GM03348 (cell line): ENCODE data around the gene PAEP.
"Not testable (repeated sequence)": the region's sequence is repeated elsewhere in the genome, so short reads cannot be mapped to it uniquely, and the experiment has no call there.

ENCODE experiments used
- DNase-seq: peaks from one replicate; pipeline ENCODE4 v3.0.0; 2012; ENCODE audit warnings: low spot score

PAEP gene

GRCh38 chr9:135526089-135526729 is 35.3 kb upstream of the PAEP start:
- DNase-seq: peak; percentile 3

- peak; percentile 9 for DNase-seq
Measured at GRCh38 chr9:135526730-135527571, 34.6 kb upstream of the PAEP start.

- peak; percentile 4 for DNase-seq
Measured at GRCh38 chr9:135528842-135529435, 32.6 kb upstream of the PAEP start.

- no peak for DNase-seq
Measured at GRCh38 chr9:135530146-135530545, 31.4 kb upstream of the PAEP start.

GRCh38 chr9:135531096-135531495 is 30.5 kb upstream of the PAEP start:
- DNase-seq: peak; percentile 1

GRCh38 chr9:135533113-135533512 is 28.4 kb upstream of the PAEP start:
- DNase-seq: no peak

GRCh38 chr9:135533674-135534073 is 27.9 kb upstream of the PAEP start:
- peak; percentile 3 for DNase-seq

GRCh38 chr9:135534192-135534711 is 27.3 kb upstream of the PAEP start:
- not testable (repeated sequence) for DNase-seq

- not testable (repeated sequence) for DNase-seq
Measured at GRCh38 chr9:135534826-135535225, 26.7 kb upstream of the PAEP start.

GRCh38 chr9:135535631-135536030 is 25.9 kb upstream of the PAEP start:
- not testable (repeated sequence) for DNase-seq

- DNase-seq: peak; percentile 74
Measured at GRCh38 chr9:135536216-135536615, 25.3 kb upstream of the PAEP start.

- not testable (repeated sequence) for DNase-seq
Measured at GRCh38 chr9:135543262-135543894, 18.2 kb upstream of the PAEP start.

GRCh38 chr9:135544981-135545635 is 16.4 kb upstream of the PAEP start:
- DNase-seq: no peak

- not testable (repeated sequence) for DNase-seq
Measured at GRCh38 chr9:135545646-135546176, 15.8 kb upstream of the PAEP start, which contains the start of gene OBP2A. OBP2A (plus strand) TSS chr9:135546126; CDS start chr9:135546181, 55 bp downstream.

GRCh38 chr9:135546792-135547617 is 14.6 kb upstream of the PAEP start:
- not testable (repeated sequence) for DNase-seq

GRCh38 chr9:135547756-135548736 is 13.5 kb upstream of the PAEP start:
- DNase-seq: no peak

GRCh38 chr9:135549478-135550343 is 11.8 kb upstream of the PAEP start:
- not testable (repeated sequence) for DNase-seq

GRCh38 chr9:135550344-135550918 is 11.1 kb upstream of the PAEP start:
- no peak for DNase-seq
